ENCODE results near the gene FNDC3B.
"Not testable (repeated sequence)": the region's sequence is repeated elsewhere in the genome, so short reads cannot be mapped to it uniquely, and the experiment has no call there.

Gene FNDC3B

GRCh38 chr3:172357850-172358754, 318.7 kb downstream of the FNDC3B start:
- no peak for DNase-seq

- DNase-seq, result no peak
These were observed 319.9 kb downstream of the FNDC3B start for GRCh38 chr3:172359231-172359630.

GRCh38 chr3:172359996-172360395, 320.6 kb downstream of the FNDC3B start:
- no peak for DNase-seq

- DNase-seq, result no peak
These were observed 323.2 kb downstream of the FNDC3B start for GRCh38 chr3:172362583-172362982.

GRCh38 chr3:172364374-172365027, 325.1 kb downstream of the FNDC3B start:
- DNase-seq, result no peak

- DNase-seq, result no peak
These were observed 325.7 kb downstream of the FNDC3B start for GRCh38 chr3:172365028-172365567.

GRCh38 chr3:172367205-172368105, 328.1 kb downstream of the FNDC3B start:
- DNase-seq, result no peak

GRCh38 chr3:172368556-172368955, 329.2 kb downstream of the FNDC3B start:
- DNase-seq, result not testable (repeated sequence)

- no peak for DNase-seq
These were observed 330.3 kb downstream of the FNDC3B start for GRCh38 chr3:172369590-172370259.

- no peak for DNase-seq
These were observed 331.0 kb downstream of the FNDC3B start for GRCh38 chr3:172370419-172370818.

GRCh38 chr3:172371544-172371943, 332.2 kb downstream of the FNDC3B start:
- DNase-seq, result no peak

GRCh38 chr3:172372895-172373294, 333.5 kb downstream of the FNDC3B start:
- no peak for DNase-seq

GRCh38 chr3:172373912-172374311, 334.5 kb downstream of the FNDC3B start:
- DNase-seq, result no peak

GRCh38 chr3:172375206-172375850, 335.9 kb downstream of the FNDC3B start:
- DNase-seq, result no peak

GRCh38 chr3:172376402-172376801, 337.0 kb downstream of the FNDC3B start:
- no peak for DNase-seq

- no peak for DNase-seq
These were observed 337.5 kb downstream of the FNDC3B start for GRCh38 chr3:172376881-172377280.

GRCh38 chr3:172378439-172378838, 339.1 kb downstream of the FNDC3B start:
- DNase-seq, result no peak

- no peak for DNase-seq
These were observed 340.0 kb downstream of the FNDC3B start for GRCh38 chr3:172379372-172379771.

GRCh38 chr3:172380632-172381031, 341.3 kb downstream of the FNDC3B start:
- DNase-seq, result no peak

GRCh38 chr3:172383306-172383796, 344.0 kb downstream of the FNDC3B start:
- no peak for DNase-seq

- no peak for DNase-seq
These were observed 345.5 kb downstream of the FNDC3B start for GRCh38 chr3:172384836-172385235.

- no peak for DNase-seq
These were observed 348.4 kb downstream of the FNDC3B start for GRCh38 chr3:172387728-172388127.

Measured in NCI-H510A treated with DMSO at 0.1 percent for 48 hours (cell line).